Activated CD8-positive, alpha-beta memory T cell treated with anti-CD3 and anti-CD28 coated beads, Interleukin-2, amount 50 U/mL, for 1 hour (primary cell): Measurements from ENCODE around the gene ETS1.

Experiments
- DNase-seq: peaks from one replicate; pipeline ENCODE4 v3.0.0-alpha.2; 2020; ENCODE audit errors: extremely low read depth

Gene ETS1

DNA sequence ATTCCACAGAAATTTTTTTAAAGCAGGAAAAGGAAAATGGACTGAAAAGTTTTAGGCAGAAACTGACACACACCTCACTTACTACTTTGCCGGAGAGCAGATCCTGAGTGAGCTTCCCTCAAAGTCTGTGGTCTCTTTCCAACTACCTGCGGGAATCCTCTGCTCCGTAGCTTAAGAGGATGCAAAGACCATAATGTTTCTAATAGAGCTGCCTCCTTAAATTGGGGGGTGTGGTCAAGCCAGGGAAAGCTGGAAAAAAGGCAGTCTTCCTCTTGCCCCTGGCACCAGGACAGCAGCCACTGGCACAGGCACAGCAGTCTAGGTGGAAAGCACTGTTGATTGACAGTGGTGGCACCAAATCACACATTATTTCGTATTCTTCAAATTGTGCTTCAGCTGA is at the start of gene ETS1:
ETS1 (minus strand) TSS at position 144 of the 400 bp plus-strand sequence. CDS start 14,428 bp downstream, outside the sequence.
- DNase-seq: no peak

- DNase-seq: no peak
Observed at GRCh38 chr11:128634395-128634794, 47.0 kb upstream of the ETS1 start.

DNA sequence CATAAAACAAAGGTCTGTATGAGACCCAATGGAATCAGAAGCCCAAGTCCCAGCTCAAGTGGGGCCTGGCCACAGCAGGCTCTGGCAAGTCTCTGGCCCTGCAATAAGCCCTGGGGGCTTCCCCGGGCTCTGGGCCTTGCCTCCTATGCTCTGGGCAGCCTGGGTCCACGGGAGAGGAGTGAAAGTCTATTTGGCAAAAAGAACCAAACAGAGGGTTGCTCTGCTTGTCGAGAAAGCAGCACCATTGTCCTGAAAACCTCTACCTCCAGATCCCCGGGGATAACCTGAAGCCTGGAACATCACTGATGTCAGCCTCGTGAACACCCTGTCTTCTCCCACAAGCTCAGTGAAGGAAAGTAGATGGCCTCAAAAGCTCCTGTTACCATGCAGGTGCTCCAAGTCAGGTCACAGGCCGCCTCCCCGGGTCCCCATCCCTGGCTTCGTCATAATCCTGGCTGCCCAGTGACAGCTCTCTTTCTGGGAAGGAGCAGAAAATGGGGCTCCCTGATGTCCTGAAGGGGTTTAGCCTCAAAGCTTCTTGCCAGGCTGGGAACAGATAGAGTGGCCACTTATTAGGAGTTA is 46.1 kb upstream of the ETS1 start:
- no peak for DNase-seq

DNA sequence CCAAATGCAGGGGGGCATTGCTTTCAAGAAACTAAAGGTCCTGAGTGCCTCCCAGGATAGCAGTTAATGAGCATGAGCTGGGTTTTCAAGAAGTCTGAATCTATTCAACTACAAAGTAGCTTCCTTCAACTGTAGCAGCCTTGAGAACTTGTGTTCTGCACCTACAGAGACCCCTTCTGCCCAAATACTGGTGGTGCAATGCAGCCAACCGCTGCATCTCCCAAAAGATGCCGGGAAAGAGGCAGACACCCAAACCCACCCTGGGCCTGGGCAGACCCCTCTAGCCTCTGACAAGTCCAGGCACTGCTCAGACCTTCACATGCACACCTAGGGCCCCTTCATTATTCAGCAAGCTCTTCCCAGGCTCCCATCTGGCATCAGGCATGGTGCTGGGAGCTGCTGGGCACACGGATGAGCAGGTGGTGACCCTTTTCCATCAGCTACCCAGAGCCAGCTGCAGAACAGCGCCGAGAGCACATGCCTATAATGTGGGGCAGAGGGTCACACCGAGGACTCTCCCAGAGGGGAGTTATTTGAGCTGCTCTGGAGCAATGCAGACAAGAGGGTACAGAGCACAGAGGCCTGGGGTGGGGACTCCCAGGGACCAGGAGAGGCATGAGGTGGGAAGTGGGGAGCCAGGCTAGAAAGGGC is 44.9 kb upstream of the ETS1 start:
- no peak for DNase-seq

DNA sequence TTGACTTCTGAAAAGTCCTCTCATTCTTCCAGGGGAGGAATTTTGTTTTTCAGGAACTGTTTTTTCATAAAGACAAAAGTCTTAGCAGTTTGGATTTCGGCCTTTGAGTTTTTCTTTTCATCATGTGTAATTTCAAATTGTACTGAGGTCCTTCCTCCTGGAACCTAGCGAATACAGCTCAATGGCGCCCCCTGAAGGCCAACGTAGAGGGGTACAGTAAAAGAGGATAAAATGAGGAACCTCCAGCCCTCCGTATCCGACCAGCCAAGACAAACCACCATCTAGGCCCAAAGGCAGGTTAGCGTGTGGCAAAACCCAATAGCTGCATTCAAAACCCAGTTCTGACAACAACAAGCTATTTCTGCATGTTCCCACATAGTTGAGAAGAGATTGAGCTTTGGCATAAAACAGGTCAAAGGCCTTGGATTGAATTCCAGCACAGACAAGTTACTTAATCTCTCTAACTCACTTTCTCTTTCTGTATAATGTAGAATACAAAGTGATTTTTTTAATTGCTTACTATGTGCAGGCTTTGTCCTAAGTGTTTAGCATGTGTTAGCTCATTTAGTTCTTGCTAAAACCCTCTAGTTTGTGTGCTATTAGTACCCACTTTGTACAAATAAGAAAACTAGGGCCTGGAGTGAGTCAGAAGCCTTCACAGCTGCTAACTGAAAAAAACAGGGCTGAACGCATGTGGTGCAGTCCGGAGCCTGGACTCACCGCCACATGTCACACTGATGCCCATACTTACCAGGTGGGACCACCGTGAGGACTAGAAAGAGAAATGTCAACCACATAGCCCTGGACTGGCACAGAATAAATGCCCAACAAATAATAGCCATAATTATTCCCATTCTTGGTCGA is 43.2 kb upstream of the ETS1 start:
- peak; percentile 63 for DNase-seq

GRCh38 chr11:128629516-128630106 is 42.3 kb upstream of the ETS1 start:
- DNase-seq: no peak

DNA sequence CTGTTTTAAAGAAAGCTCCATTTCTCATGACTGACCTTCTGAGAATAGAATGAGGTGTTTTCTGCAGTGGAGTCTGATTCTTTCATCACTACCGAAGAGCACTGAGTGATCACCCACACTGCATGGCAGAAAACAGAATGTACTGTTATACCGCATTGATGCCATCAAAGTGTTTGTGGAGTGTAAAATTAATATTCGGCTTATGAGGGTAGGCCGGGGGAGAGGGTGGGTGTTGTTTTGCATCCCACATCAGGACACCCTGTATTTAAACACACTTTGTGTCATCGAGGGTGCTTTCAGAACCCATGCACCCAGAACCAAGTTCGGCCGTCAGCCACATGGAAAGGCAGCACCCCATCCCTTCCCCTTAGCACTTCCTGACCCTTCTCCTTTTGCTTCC is 41.3 kb upstream of the ETS1 start:
- DNase-seq: no peak

DNA sequence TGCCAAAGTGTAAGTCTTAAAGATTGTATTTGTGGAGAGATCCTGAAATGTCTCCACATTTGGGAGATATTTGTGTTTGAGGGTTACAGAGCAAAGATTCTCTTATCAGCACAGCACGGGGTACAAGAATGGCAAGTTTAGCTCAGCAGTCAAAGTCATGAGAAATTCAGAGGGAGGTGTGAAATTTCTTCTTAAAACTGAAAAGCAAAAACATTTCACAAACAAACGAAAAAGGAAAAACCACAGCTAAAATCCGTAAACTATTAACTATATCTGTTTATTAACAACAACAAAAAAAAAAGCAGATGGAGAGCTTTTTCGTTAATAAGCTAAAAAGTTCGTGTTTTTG is 40.9 kb upstream of the ETS1 start:
- DNase-seq: no peak

DNA sequence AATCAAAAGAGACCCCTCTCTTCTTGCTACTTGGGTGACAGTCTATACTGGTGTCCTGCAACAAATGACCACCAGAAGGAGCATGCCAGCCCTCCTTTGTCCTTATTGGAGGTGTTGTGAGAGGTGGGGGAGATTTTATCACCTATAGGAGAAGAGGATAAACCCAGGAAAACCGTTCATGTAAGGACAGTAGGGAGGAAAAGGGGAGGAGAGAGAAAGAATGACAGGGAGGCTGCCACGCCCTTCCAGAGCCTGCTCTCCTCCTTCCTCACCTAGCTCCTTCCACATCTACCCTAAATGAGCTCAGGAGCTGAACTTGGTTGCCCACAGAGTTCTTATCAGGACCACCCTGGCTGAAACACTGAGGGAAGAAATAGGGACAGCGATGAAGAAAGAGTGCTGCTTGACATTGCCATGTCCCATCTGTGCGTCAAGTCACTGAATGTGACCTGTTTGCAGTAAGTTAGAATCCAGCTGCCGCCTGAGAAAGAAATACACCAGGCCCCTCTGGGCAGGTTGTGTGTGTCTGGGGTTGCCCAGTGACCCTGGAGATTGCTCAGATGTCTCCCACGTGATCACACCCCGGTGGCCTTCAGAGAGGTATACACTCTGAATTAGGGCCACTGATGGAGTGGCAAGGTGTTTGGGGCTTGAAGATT is 40.4 kb upstream of the ETS1 start:
- no peak for DNase-seq

- DNase-seq: no peak
Observed at GRCh38 chr11:128626913-128627665, 39.7 kb upstream of the ETS1 start.

DNA sequence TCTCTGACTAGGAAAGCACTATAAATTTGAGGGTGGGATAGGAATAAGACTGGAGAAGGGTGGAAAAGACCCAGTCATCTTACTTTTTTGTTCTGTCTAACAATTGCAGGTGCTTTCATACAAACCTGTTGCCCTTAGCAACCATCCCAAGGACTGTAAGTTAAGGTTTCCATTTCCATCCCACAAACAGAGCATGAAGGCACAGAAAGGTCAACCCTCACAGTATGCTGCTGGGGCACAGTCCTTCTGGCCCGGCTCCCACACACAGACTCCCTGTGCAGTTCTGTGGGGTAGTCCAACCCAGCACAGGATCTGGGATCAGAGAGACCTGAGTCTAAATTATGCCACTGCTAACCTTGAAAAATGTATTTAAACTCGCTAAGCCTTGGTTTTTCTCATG is 38.4 kb upstream of the ETS1 start:
- no peak for DNase-seq

- no peak for DNase-seq
Observed at GRCh38 chr11:128625326-128625725, 38.0 kb upstream of the ETS1 start.

GRCh38 chr11:128624269-128625175 is 37.2 kb upstream of the ETS1 start:
- no peak for DNase-seq

GRCh38 chr11:128623091-128623490 is 35.7 kb upstream of the ETS1 start:
- no peak for DNase-seq

GRCh38 chr11:128621601-128622501 is 34.5 kb upstream of the ETS1 start:
- no peak for DNase-seq

DNA sequence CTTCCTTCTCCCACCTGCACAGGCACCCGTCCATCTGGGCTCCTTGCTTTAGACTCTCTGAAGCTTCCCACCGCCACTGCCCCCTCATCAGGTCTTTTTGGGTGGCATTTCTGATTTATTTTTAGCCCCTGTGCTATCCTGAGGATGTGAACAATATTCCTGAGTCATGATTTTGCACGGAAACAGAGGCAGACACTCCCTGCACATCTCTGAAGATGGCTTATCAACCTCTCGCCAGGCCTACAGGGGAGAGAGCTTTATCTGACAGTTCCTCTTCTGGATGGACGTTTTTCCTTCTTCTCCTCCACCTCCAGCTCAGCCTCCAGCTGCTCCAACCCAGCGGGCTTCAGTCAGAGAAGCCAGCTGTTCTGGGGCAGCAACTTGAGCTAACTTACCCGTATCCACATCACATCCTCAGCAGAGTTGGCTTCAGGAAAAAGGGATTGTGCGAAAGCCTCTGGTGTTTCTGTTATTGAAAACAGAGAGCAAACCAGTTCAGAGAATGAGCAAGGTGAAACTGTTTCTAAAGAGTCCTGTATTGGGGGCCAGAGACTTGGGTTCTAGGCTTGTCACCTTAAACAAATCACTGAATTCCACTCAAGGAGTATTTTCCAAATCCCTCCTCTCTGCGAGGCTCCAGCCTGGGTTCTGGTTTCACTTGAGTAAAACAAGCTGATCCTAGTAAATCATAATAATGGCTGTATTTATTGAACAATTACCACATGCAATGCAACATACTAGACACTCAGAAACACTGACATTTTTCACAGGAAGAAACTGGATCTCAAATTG is 33.1 kb upstream of the ETS1 start:
- no peak for DNase-seq

- no peak for DNase-seq
Observed at GRCh38 chr11:128619540-128620308, 32.4 kb upstream of the ETS1 start.

GRCh38 chr11:128619007-128619406 is 31.6 kb upstream of the ETS1 start:
- no peak for DNase-seq
